ELR (cell line): ENCODE data around the gene BNC2.
A peak's percentile ranks its signal among the peaks of the same experiment; 100 is the strongest.

Experiments
- DNase-seq: peaks from one replicate; pipeline ENCODE4 v3.0.0-alpha.2; 2015; ENCODE audit warnings: low read depth

The BNC2 gene

GRCh38 chr9:16716601-16717000, 153.9 kb downstream of the BNC2 start:
- DNase-seq, result no peak

- no peak for DNase-seq
Observed at GRCh38 chr9:16715404-16715803, 155.1 kb downstream of the BNC2 start.

GRCh38 chr9:16712787-16713186, 157.7 kb downstream of the BNC2 start:
- no peak for DNase-seq

GRCh38 chr9:16710888-16711287, 159.6 kb downstream of the BNC2 start:
- no peak for DNase-seq

- DNase-seq, result no peak
Observed at GRCh38 chr9:16709924-16710323, 160.5 kb downstream of the BNC2 start.

- no peak for DNase-seq
Observed at GRCh38 chr9:16708656-16709435, 161.6 kb downstream of the BNC2 start.

- DNase-seq, result peak; percentile 96
Observed at GRCh38 chr9:16705111-16705604, 165.3 kb downstream of the BNC2 start.

DNA sequence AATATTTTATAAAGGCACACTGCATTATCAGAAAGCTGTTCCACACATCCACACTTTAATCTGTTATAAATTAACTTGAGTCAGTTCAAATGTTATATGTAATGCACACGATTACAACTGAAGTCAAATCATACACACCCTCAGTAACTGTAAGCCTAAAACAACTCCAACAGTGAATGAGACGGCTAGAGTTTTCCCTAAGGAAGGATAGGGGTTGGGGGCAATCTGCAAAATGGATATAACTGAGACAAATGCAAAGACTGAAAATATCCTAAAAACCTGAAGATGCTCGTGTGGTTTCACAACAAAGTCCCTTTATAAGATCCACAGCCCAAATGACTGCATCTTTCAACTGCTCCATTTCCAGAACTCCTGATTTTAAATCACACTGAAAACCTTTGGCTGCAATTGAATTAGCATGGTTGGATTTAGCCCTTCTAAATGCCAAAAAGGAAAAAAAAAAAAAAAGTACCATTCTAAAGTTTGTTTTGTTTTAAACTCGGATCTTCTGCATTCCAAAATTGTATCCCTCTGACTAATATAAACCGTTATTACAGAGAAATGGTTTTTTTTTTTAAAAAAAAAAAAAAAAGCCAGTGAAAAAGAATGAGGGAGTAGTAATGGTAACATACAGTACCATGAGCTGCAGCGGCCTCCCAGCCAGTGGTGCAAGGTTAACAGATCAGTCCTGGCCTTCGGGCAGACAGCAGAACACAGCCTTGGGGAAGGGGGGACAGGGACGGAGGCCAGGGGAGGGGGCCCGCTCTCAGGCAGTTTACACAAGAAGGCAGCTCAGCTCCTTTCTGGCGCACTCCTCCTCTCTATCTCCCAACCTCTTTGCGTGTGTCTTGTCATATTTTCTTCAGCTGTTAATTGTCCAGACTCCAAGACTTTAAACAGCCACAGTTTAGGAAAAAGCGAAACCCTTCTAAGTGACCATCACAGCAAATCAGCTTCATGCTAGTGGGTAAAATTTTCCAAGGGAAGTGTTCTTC, 166.1 kb downstream of the BNC2 start:
- DNase-seq, result peak; percentile 79

DNA sequence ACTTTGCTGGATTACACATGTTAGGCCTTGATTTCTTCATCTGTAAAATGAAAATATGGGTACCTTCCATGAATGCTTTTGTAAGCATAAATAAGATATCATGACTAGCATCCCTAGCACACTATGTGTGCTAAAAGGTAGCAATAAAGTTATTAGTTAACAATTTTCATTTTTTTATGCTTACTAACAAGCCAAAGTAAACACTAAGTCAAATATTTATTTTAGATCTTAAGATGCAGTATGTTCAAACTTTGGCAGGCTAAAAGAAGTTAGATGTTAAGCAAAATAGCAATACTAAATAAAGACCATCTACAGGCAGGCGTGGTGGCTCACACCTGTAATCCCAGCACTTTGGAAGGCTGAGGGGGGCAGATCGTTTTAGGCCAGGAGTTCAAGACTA, 169.1 kb downstream of the BNC2 start:
- DNase-seq, result no peak

DNA sequence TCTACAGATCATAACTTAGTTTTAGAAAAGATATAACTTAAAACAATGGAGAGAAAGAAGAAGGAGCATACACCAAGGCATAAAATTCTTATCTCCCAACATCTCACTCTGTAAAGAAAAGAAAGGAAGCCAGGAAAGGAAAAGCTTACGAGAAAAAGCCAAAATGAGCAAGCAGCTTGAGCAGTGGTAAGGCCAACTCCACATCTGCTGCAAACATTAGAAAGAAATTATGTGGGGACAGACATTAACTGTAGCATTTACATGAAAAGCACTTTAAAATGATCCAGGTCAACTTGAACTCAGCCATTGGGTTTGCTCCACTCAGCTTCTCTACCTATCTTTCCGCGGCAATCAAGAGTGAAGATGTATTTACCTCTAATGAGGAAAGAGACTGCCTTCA, 176.9 kb downstream of the BNC2 start:
- no peak for DNase-seq

- DNase-seq, result no peak
Observed at GRCh38 chr9:16690628-16691027, 179.8 kb downstream of the BNC2 start.

DNA sequence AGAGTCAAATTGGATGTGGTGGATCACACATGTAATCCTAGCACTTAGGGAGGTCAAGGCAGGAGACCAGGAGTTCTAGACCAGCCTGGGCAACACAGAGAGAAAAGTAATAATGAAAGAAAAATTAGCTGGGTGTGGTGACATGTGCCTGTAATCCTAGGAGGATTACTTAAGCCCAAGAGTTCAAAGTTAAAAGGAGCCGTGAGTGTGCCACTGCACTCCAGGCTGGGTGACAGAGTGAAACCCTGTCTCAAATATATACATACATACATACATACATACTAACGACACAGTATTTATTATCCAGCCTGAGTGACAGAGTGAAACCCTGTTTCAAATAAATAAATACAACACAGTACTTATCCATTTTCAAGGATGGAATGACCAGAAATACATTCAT, 180.3 kb downstream of the BNC2 start:
- no peak for DNase-seq

- no peak for DNase-seq
Observed at GRCh38 chr9:16689351-16689938, 181.0 kb downstream of the BNC2 start.

DNA sequence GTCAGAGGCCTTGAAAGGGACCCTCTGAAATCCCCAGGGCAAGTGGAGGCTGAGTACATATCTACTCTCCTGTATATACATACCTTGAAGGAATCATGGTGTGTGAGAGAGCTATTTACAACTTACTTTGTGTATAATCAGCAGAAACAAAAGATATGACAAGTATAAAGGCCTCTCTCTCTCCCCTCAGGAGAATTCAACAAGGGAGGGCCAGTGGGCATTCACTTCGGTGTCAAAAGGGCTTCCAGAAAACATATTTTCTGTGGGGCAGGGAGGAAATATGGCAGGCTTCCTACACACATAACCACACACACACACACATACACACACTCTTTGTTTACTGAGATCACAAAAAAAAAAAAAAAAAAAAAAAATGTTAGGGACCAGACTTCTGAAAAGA, 181.7 kb downstream of the BNC2 start:
- no peak for DNase-seq

DNA sequence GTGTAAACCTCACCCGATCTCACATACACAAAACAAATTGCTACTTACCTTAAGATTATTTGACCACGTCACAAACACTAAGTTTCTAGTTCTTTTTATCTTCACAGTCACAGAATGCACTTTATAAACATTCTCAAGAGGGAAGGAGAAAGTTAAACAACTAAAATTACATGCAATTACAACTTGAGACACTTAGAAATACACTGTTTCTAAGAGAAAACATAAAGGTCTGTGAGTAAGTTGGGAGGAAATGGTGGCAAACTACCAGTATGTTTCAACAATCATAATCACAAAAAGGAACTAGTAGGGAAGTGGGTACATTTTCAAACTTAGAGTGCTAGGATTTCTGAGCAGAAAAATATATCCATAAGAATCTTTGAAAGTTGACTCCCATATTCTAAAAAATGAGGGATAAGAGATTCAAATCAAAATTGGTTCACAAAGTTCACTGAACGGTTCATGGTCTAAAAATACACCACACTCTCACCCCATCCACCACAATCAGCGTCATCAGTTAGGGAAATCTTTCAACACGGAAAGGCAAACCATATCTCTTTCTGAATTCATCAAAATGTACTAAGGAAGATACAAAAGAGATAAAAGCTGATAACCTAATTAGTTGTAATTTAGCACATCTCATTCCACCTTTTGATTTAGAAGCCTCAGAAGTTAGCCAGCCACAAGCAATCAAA, 182.6 kb downstream of the BNC2 start:
- DNase-seq, result no peak

- no peak for DNase-seq
Observed at GRCh38 chr9:16683326-16683725, 187.1 kb downstream of the BNC2 start.

- no peak for DNase-seq
Observed at GRCh38 chr9:16682273-16682672, 188.2 kb downstream of the BNC2 start.

DNA sequence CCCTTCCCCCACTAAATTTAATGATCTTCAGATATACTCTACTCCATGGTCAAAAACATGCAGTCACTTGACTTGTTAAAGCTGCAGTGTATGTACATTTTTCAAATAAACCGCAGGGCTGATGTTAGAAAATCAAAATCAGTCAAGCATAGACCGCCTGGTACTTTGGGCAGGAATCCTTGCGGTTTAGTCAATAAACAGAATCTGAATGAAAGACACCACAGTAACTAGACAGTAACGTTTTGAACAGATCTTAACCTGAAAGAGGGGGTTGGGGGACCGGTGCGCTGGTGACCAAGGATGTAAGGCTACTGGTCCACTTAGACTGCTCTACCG, 188.8 kb downstream of the BNC2 start:
- no peak for DNase-seq

GRCh38 chr9:16680975-16681651, 189.4 kb downstream of the BNC2 start:
- DNase-seq, result peak; percentile 22

GRCh38 chr9:16680541-16680940, 189.9 kb downstream of the BNC2 start:
- DNase-seq, result no peak

DNA sequence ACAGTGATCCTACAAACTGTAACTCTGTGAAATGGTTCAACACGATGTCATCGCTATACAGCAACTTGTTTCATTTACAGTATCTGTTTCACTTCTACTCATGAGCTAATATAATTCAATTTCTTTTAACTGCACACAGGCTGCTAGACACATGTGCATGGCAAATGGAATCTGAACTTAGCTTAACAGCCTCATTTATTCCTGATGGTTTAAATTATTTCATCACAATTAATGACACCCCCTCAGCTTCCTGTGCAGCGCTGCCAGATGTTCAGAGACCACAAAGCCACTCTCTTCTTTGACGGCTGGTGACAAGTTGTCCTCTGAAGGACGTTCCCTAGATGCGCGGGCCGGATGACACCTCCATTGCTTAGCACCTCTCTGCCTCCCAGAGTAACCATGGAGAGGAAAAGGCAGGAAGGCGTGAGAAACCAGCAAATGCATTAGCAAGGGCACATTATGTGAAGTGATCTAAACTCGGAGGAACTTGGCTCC, 191.1 kb downstream of the BNC2 start:
- DNase-seq, result peak; percentile 26
